Activated naive CD4-positive, alpha-beta T cell treated with anti-CD3 and anti-CD28 coated beads, Interleukin-2, amount 50 U/mL, for 16 hours (primary cell): ENCODE results near the gene EXOC5.

Experiments used
- DNase-seq: peaks from one replicate; pipeline ENCODE4 v3.0.0-alpha.2; 2020

Gene EXOC5

GRCh38 chr14:57161583-57162234 lies 107.0 kb downstream of the EXOC5 start:
- DNase-seq = no peak

GRCh38 chr14:57160333-57160732 lies 108.4 kb downstream of the EXOC5 start:
- DNase-seq = no peak

GRCh38 chr14:57153286-57153685 lies 115.4 kb downstream of the EXOC5 start:
- no peak for DNase-seq
